Measurements from ENCODE around the gene RGS10. TPM values are rescaled to one million over a fixed set of nuclear protein-coding genes. Genes with fewer than 3 reads are reported as not detected.

The RGS10 gene
- total and polyA plus RNA-seq, 2 of the 8 experiments (the other 6 are each of a cell fraction or from before 2014, with no cell fraction given), result 5.5 to 13.1 TPM

- ChIA-PET CTCF (ENCODE audit: partially characterized antibody) (interaction anchor here (0.9 kb wide), 1 partner anchor 252 kb away, joined by 4 read pairs; no protein-coding TSS in a partner anchor), POLR2A (ENCODE audit: partially characterized antibody) (no interaction called here)
- H3K23me2 ChIP-seq (ENCODE audit: low read depth, low read length), result peaks cover 7% of the 10 kb centered on the region; the same call in 1 of the 2 replicates
- H2BK15ac ChIP-seq (ENCODE audit: low read length), result no peak overlapping the region
- H2AK5ac ChIP-seq (ENCODE audit: low read depth, low read length), result no peak overlapping the region
- no peak overlapping the region for H3K23ac ChIP-seq (ENCODE audit: insufficient read length)
- no peak overlapping the region for H2BK120ac ChIP-seq (replicated peaks; ENCODE audit: low read depth, low read length)
- H3K27me3 ChIP-seq (replicated peaks in 1 of 4; ENCODE audit: control insufficient read depth in 3 of 4, extremely low read depth in 1 of 4, insufficient read depth in 3 of 4, low read length in 3 of 4), result peaks cover 0 to 9% (median 3%) of the 10 kb centered on the region in 4 experiments; a peak in 4 of 7 replicates
- H3K36me3 ChIP-seq (ENCODE audit: control insufficient read depth in 2 of 4, insufficient read depth in 4 of 4, low read length in 3 of 4), result no peaks in the 10 kb centered on the region
- no peak overlapping the region for H3K18ac ChIP-seq (ENCODE audit: extremely low read depth, low read length)
- H4K5ac ChIP-seq (ENCODE audit: insufficient read length, low read depth, low read length), result no peak overlapping the region
- H3K79me2 ChIP-seq (ENCODE audit: control insufficient read depth in 1 of 2, insufficient read depth in 2 of 2, low read length in 2 of 2), result no peaks in the 10 kb centered on the region
- H3K9me3 ChIP-seq (ENCODE audit: insufficient read depth in 2 of 2, low read depth in 1 of 2, low read length in 1 of 2), result no peaks in the 10 kb centered on the region
- H4K91ac ChIP-seq (replicated peaks; ENCODE audit: insufficient read length, low read length), result no peak overlapping the region
- FAIRE-seq, result no peak
- H2AFZ ChIP-seq (ENCODE audit: low read length), result no peak overlapping the region
- H3K79me1 ChIP-seq (ENCODE audit: low read depth, low read length), result no peaks in the 10 kb centered on the region
- H3K14ac ChIP-seq (ENCODE audit: insufficient read length), result no peak overlapping the region
- H3K4me2 ChIP-seq (ENCODE audit: insufficient read depth in 1 of 2, low read depth in 2 of 2, low read length in 2 of 2), result no peak overlapping the region
- H4K8ac ChIP-seq (ENCODE audit: extremely low read depth, insufficient read depth, low read length), result no peak overlapping the region
- H2BK5ac ChIP-seq (ENCODE audit: low read depth, low read length), result no peak overlapping the region
- H3K27ac ChIP-seq (ENCODE audit: low read depth, low read length), result no peak overlapping the region
- no peak for DNase-seq (ENCODE audit: low read depth in 1 of 2, low spot score in 2 of 2)
- H3K56ac ChIP-seq (replicated peaks; ENCODE audit: insufficient read length, low read depth, low read length), result no peak overlapping the region
- H3K9ac ChIP-seq (replicated peaks in 1 of 4; ENCODE audit: extremely low read depth in 1 of 4, low read depth in 3 of 4, low read length in 3 of 4), result no peak overlapping the region
- H3K4me1 ChIP-seq (replicated peaks in 1 of 4; ENCODE audit: control insufficient read depth in 3 of 4, insufficient read depth in 4 of 4, low read length in 3 of 4), result no peaks in the 10 kb centered on the region; a peak in 1 of 7 replicates
- H4K20me1 ChIP-seq (replicated peaks in 1 of 2; ENCODE audit: control insufficient read depth in 1 of 2, insufficient read depth in 2 of 2, low read length in 2 of 2), result no peaks in the 10 kb centered on the region
- no peak overlapping the region for H2BK12ac ChIP-seq (ENCODE audit: low read depth, low read length)
- H3K4me3 ChIP-seq (ENCODE audit: extremely low read depth in 1 of 4, insufficient read depth in 2 of 4, low read depth in 3 of 4, low read length in 4 of 4), result no peak overlapping the region
- no peak overlapping the region for H2BK20ac ChIP-seq (ENCODE audit: low read length)
- WGBS, 2 experiments (ENCODE audit: extremely low coverage in 1 of 2, insufficient coverage in 1 of 2, insufficient read length in 1 of 2, insufficient replicate concordance in 2 of 2, low coverage in 1 of 2, low lambda C conversion rate in 2 of 2, missing lambda C conversion rate in 1 of 2), result 67% methylated on average over 1 of the region's 2 CpGs; no CpG with 5 or more reads in 1 of the 2 experiments
- H3K4ac ChIP-seq (replicated peaks; ENCODE audit: insufficient read length, low read depth, low read length), result no peak overlapping the region
- TF ChIP-seq RFX5 (IDR thresholded peaks at IDR 0.05; ENCODE audit: borderline replicate concordance, low read depth, low read length), result no peak
- TF ChIP-seq SP2 (IDR thresholded peaks at IDR 0.05; ENCODE audit: low read length), result no peak
- TF ChIP-seq HDAC2 (IDR thresholded peaks at IDR 0.05; ENCODE audit: borderline replicate concordance in 1 of 2, low read depth in 2 of 2, low read length in 2 of 2), result no peak
- no peak for TF ChIP-seq CTBP2 (IDR thresholded peaks at IDR 0.05; ENCODE audit: borderline replicate concordance, insufficient read depth, insufficient read length, low read length)
- TF ChIP-seq KDM4A (IDR thresholded peaks at IDR 0.05; ENCODE audit: low read depth, low read length, severe bottlenecking), result no peak
- TF ChIP-seq BCL11A (IDR thresholded peaks at IDR 0.05; ENCODE audit: low read depth in 2 of 2, low read length in 2 of 2), result no peak
- no peak for TF ChIP-seq SP4 (IDR thresholded peaks at IDR 0.05; ENCODE audit: low read length)
- TF ChIP-seq TCF12 (IDR thresholded peaks at IDR 0.05; ENCODE audit: low read depth, low read length), result no peak
- TF ChIP-seq CHD1 (IDR thresholded peaks at IDR 0.05; ENCODE audit: low read depth, low read length), result no peak
- TF ChIP-seq MAX (IDR thresholded peaks at IDR 0.05), result no peak
- no peak for TF ChIP-seq KDM1A (IDR thresholded peaks at IDR 0.05; ENCODE audit: borderline replicate concordance, low read length)
- no peak for TF ChIP-seq GTF2F1 (IDR thresholded peaks at IDR 0.05; ENCODE audit: borderline replicate concordance, low read depth, low read length)
- no peak for TF ChIP-seq SRF (IDR thresholded peaks at IDR 0.05; ENCODE audit: low read depth, low read length)
- no peak for TF ChIP-seq POLR2AphosphoS5 (IDR thresholded peaks at IDR 0.05; ENCODE audit: low read depth, low read length)
- TF ChIP-seq ASH2L (IDR thresholded peaks at IDR 0.05; ENCODE audit: low read length), result no peak
- no peak for TF ChIP-seq POLR2A (IDR thresholded peaks at IDR 0.05; ENCODE audit: control extremely low read depth in 1 of 2, low read depth in 2 of 2, low read length in 2 of 2)
Observed at GRCh38 chr10:119461923-119462322, 80.6 kb downstream of the RGS10 start.

All from H1 (cell line).